Adrenal gland (tissue), 5 donors: ENCODE data around the gene SAMD4A.

Source experiments
- CTCF ChIP-seq, 6 experiments: fragments of 450-650 bp in 4 of 6; fragments of 200-600 bp in 2 of 6; sonication (generic) in 1 of 6; IDR thresholded peaks; 1 replicate in 5 of 6; 2 replicates in 1 of 6; pipeline versions ENCODE4 v1.5.1 to v1.8.0; 2016 to 2021; ENCODE audit warnings: antibody characterized with exemption in 6 of 6, mild to moderate bottlenecking in 2 of 6, moderate library complexity in 1 of 6
- POLR2A ChIP-seq, 2 donors: fragments of 450-650 bp; IDR thresholded peaks; one replicate each; pipeline ENCODE4 v1.6.1; 2017; ENCODE audit warnings: antibody characterized with exemption in 2 of 2, mild to moderate bottlenecking in 2 of 2, moderate library complexity in 1 of 2
- donor health status: DM: no; HTN: no; CAD: no.

GRCh38 chr14:54577494-54577893, 10.6 kb downstream of the SAMD4A start:
- TF ChIP-seq POLR2A (IDR thresholded peaks at IDR 0.05) (no peak), CTCF (IDR thresholded peaks at IDR 0.05) (no peak)
